ENCODE data around the gene CIT. TPM values are rescaled to one million over a fixed set of nuclear protein-coding genes. Genes with fewer than 3 reads are reported as not detected.

The CIT gene
- total RNA-seq, 1 donor from 2014 or later, result 9.6 TPM

GRCh38 chr12:119803381-119803791 lies 73.7 kb downstream of the CIT start:
- DNase-seq (ENCODE audit: low read depth in 2 of 2), result no peak

- no peak for DNase-seq (ENCODE audit: low read depth in 2 of 2)
These were observed 74.6 kb downstream of the CIT start for GRCh38 chr12:119802472-119802871.

GRCh38 chr12:119797090-119797489 lies 80.0 kb downstream of the CIT start:
- no peak for DNase-seq (ENCODE audit: low read depth in 2 of 2)

GRCh38 chr12:119796292-119796691 lies 80.8 kb downstream of the CIT start:
- DNase-seq (ENCODE audit: low read depth in 2 of 2), result no peak

- DNase-seq (ENCODE audit: low read depth in 2 of 2), result no peak
These were observed 85.7 kb downstream of the CIT start for GRCh38 chr12:119791453-119791852.

- DNase-seq (ENCODE audit: low read depth in 2 of 2), result no peak
These were observed 88.3 kb downstream of the CIT start for GRCh38 chr12:119788786-119789185.

DNA sequence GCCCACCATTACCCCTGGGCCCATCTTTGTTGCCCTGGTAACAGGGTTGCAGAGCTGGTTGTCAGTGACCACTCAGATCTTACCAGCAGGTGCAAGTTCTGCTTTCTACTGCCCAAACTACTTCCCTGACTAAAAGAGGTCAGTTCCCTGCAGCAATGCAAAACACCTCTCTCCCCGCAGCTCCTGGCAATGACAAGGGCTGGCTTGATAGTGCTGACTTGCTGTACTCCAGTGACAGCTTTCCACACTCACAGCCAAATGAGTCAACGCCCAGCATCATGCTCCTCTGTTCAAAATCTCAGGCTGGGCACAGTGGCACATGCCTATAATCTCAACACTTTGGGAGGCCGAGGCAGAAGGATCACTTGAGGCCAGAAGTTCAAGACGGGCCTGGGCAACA lies 90.6 kb downstream of the CIT start:
- DNase-seq (ENCODE audit: low read depth in 2 of 2), result no peak

- DNase-seq (ENCODE audit: low read depth in 2 of 2), result no peak
These were observed 92.4 kb downstream of the CIT start for GRCh38 chr12:119784673-119785072.

DNA sequence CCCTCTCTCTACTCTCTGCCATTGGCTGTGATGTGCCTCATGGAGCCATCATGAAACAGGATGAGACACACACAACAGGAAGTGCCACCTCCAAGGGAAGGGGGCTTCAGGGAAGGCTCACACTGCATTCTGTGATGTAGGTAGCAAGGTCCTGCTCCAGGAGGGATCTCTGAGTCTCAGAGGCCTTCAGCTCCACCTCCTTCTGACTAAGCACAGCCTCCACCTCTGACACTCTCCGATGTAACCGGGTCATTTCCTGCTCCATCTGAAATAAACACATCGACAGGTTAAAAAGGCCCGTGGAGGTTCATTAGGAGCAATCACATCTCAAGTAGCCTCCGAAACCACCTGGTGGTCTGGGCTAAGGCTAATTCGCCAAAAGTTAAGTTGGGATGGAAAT lies 93.3 kb downstream of the CIT start:
- no peak for DNase-seq (ENCODE audit: low read depth in 2 of 2)

DNA sequence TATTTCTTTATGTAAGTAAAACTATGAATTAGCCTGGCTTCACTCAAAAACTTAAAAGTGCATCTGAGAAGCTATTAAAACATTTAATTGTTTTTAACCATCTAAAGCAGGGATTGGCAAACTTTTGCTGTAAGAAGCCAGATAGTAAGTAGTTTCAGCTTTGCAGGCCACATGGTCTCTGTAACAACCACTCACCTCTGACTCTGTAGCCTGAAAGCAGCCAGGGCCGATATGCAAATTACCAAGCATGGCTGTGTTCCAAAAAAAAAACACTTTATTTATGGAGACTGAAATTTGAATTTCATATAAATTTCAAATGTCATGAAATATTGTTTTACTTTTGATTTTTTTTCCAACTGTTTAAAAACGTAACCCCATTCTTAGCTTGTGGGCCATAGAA lies 95.3 kb downstream of the CIT start:
- DNase-seq (ENCODE audit: low read depth in 2 of 2), result no peak

DNA sequence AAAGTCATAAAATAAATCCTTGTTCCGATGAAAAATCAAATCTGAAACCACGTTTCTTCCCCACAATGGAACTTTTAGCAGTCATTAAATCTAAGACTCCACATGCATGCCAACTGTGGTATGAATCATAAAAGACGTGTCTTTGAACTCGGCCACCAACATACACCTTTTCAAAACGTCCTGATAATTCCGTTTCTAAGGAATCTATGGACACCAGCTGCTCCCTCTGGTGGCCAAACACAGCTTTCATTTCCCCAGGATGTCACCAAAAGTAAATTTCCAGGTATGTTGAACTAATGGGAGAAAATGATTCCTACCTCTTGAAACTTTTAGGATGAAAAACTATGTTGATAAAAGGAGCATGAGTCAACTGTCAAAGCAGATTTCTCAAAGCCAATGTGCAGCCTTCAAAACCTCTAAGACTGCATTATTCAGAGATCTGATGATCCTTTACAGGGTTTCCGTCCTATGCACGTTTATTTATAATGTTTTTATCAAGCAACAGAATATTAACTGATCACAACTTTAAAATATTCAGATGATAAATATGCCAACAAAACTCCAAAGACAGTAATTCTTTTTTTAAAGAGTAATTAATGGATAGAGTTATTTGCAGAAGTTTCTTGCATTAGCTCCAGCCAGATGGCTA lies 96.2 kb downstream of the CIT start:
- DNase-seq (ENCODE audit: low read depth in 2 of 2), result peak; percentile 61 to 65

- DNase-seq (ENCODE audit: low read depth in 2 of 2), result no peak
These were observed 101.7 kb downstream of the CIT start for GRCh38 chr12:119775246-119775895.

- DNase-seq (ENCODE audit: low read depth in 2 of 2), result no peak
These were observed 104.7 kb downstream of the CIT start for GRCh38 chr12:119772431-119772830.

DNA sequence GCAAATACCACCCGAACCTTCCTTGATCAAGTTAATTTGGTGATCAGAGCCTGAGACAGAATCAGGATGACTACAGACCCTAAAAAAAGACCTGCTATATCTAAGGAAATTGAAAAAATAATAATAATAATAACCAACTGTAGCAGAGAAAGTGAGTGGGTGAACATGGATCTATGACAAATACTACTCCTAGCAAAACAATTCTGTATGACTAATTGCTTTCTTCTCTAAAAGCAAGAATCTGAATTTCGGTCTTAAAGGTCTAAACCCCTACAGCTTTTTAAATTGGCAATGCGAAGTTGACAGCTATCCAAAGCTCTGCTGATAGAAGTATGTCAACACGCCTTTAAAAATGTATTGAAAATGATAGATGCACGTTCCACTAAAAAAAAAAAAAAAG lies 107.0 kb downstream of the CIT start:
- DNase-seq (ENCODE audit: low read depth in 2 of 2), result no peak

GRCh38 chr12:119762619-119763018 lies 114.5 kb downstream of the CIT start:
- no peak for DNase-seq (ENCODE audit: low read depth in 2 of 2)

DNA sequence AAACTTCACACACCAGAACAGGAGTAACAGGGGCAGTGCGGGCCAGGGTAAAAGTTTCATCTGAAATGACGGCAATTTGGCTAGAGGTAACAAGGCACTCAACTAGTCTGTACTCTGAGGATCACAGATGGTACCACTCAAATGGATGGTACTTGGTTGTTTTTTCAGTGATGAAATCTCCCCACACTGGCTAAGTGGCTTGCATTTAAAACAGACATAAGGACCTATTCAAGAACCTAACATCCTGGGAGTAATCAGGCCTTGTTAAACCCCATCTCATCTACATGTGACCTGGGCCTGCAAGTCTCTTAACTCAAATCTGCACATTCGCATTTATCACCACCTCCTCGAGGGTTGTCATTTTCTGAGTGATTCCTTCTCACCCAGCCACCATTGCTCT lies 118.4 kb downstream of the CIT start:
- no peak for DNase-seq (ENCODE audit: low read depth in 2 of 2)

DNA sequence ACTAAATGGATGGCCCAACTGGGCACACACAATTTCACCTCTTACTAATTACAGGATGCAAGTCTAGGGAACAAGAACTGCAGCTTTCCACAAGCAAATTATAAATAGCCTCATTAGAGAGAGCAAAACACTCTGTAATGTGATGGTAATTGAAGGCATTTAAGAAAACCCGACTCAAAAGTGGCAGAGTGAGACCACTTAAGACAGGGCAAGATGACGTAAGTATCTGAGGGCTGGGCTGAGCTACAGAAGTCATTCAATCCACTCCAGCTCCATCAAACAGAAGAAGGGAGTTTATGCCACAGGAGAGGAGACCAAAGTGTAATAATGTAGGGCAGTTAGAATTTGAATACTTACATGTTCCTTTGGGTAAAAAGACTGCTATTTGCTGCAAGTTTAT lies 118.9 kb downstream of the CIT start:
- DNase-seq (ENCODE audit: low read depth in 2 of 2), result no peak

DNA sequence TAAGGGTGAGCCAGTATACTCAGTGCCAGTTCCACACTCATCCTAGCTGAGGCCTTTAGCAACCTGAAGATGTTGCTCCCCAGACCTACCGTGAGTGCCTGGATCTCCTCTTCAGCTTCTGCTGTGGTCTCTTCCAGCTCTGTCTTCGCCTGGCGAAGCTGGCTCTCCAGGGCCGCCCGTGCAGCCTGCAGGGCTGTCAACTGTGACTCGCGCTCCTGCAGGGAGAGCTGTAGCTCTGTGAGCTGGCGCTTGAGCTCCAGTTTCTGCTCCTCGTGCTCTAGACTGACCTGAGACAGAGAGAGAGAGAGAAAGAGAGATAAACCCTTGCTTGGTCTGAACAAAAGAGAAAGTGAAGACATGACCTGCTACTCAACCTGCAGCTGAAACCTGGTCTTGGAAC lies 125.2 kb downstream of the CIT start:
- no peak for DNase-seq (ENCODE audit: low read depth in 2 of 2)

DNA sequence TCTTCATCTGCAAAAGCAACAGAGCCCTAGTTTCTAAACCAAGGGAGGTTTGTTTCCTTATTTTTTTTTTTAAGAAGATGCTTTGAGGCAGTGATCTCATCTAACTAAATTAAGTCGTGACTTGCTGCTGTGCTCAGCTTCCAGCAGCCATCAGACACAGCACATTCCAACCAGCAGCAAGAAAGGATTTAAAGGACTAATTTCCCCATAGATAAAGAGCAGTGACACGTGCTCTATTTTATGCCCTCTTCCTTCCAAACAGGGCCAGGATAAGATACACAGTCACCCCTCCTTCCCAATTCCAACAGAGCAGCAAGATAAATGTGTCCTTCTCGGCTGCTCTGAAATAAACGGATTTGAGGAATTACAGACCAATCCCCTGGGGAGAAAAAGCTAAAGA lies 127.5 kb downstream of the CIT start:
- no peak for DNase-seq (ENCODE audit: low read depth in 2 of 2)

DNA sequence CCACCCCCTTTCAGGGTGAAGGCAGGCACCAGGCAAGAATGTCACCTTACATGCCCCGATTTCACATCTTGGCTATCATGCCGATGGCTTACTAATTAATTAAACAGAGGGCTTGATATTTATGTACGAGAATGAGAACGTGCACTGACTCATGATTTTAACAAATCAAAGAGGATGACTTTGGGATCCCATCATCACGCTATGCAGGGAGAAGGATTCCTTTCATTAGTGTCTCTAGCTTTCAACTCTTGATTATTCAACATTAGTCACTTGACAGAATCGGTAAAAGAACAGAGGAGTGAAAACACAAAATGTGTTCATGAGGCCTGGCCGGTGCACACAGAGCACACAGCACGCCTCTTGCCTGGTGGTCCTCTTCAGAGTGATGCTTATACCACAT lies 128.6 kb downstream of the CIT start:
- no peak for DNase-seq (ENCODE audit: low read depth in 2 of 2)

DNA sequence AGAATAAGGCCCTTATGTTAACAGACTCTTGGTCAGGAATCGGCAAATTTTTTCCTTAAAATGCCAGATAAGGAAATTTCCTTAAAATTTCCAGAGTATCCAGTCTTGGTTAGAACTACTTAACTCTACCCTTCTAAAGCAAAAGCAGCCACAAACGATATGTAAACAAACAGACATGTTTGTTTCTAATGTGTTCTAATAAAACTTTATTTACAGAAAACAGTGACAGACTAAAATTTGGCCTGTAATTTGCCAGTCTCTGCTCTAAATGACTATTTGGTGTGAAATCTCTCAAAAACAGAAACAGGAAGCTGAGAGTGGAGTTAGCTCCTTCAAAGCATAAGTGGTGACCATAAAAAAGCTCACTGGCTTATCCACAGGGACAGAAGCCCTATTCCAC lies 131.0 kb downstream of the CIT start:
- DNase-seq (ENCODE audit: low read depth in 2 of 2), result no peak

GRCh38 chr12:119744900-119745606 lies 132.1 kb downstream of the CIT start:
- DNase-seq (ENCODE audit: low read depth in 2 of 2), result no peak

DNA sequence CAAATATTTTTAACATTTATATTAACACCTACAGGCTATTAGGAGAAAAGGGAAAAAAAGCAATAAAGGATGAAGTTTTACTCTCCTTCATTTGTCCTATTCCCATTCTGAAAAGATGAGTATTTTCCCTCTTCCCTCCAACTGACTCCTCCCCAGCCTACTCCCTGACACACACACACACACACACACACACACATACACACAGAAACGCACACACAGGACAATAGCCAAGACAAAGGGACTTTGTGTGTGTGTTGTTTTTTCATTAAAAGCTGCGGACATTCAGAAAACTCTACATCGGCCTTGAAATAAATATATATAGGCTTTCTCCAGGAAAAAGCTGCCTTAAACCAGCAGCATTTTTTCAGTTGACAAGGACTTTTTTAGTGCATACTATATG lies 134.4 kb downstream of the CIT start:
- DNase-seq (ENCODE audit: low read depth in 2 of 2), result no peak
